Upper lobe of right lung (tissue), 1 donor: Measurements from ENCODE around the gene PCSK9. TPM values are rescaled to one million over a fixed set of nuclear protein-coding genes. Genes with fewer than 3 reads are reported as not detected.
A peak's percentile ranks its signal among the peaks of the same experiment; 100 is the strongest.

Experiments used
- ATAC-seq: fragments of 200-7000 bp; cut with Tn5 transposase; one replicate; pipeline ENCODE4 v1.9.1; 2020; ENCODE audit warnings: mild to moderate bottlenecking, moderate library complexity
- DNase-seq: peaks from one replicate; pipeline ENCODE4 v3.0.0-alpha.2; 2020
- H3K27ac ChIP-seq: fragments of 200-600 bp; one replicate; pipeline ENCODE4 v1.8.0; 2022
- H3K27me3 ChIP-seq: fragments of 200-600 bp; one replicate; pipeline ENCODE4 v1.8.0; 2022; ENCODE audit warnings: mild to moderate bottlenecking
- H3K36me3 ChIP-seq: fragments of 200-600 bp; one replicate; pipeline ENCODE4 v1.8.0; 2022
- H3K4me1 ChIP-seq: fragments of 200-600 bp; one replicate; pipeline ENCODE4 v1.8.0; 2022
- H3K4me3 ChIP-seq: fragments of 200-600 bp; one replicate; pipeline ENCODE4 v1.8.0; 2022; ENCODE audit warnings: mild to moderate bottlenecking
- H3K9me3 ChIP-seq: fragments of 200-600 bp; one replicate; pipeline ENCODE4 v1.8.0; 2022
- CTCF ChIP-seq: fragments of 200-600 bp; IDR thresholded peaks from one replicate; pipeline ENCODE4 v1.8.0; 2022; ENCODE audit warnings: antibody characterized with exemption
- intact Hi-C: fragments of 100-400 bp; cut with DNase I; formaldehyde crosslinking; loops from one replicate; pipeline ENCODE4 v1.11.0; 2022
- total RNA-seq: library from RNA; stranded (reverse); fragmentation: NEBNext Ultra II Directional; extraction: Animal tissue kit (Norgen Biotek cat#: 25700); gene quantifications from one replicate; pipeline ENCODE4 v1.2.1, GENCODE V29; 2021
- donor health status: DM: no; HTN: yes; CAD: no; lungs with severe emphysema.

The PCSK9 gene
- total RNA-seq, 1 donor from 2014 or later = 23.5 TPM

DNA sequence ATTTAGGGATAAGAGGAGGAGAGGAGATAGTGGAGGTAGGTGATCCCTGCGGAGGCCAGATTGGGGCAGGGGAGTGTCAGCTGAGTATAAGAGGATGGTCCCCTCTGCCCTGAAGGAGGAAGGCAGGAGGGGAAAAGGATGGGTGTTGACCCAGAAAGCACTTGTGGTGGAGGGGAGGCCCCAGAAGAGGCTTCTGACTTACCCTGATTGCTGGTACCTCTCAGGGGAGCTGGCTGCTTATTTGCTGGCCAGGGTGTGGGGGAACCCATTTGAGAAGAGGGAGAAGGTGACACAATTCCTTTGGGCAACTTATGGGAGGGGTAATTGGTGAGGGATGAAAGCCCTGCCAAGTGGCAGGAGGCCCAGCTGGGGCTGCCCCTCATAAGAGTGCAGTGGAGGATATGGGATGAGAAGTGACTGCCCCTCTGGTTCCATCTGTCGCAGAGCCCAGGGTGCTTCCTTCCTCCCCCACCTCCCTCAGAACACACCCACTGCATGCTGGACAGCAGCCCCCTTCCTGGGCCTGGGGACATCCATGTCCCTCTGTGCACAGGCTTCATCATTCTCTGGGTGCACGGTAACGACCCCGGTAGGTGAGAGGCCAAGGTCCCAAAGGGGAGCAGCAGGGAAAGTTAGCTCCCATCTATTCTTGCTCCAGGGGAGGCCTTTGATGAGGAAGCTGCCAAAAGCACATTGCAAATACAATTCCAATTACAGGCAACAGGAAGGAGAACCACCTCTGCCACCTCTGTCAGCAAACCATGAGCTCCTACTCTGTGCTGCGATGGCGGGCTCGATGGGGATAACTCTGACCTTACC lies 1.4 kb upstream of the PCSK9 start:
- peaks cover 46% of the 10 kb centered on the region for H3K27me3 ChIP-seq
- DNase-seq = no peak
- TF ChIP-seq CTCF = no peak
- no peaks in the 10 kb centered on the region for H3K4me1 ChIP-seq
- intact Hi-C loops = no loop called here
- no peaks in the 10 kb centered on the region for H3K9me3 ChIP-seq
- no peaks in the 10 kb centered on the region for H3K36me3 ChIP-seq
- H3K27ac ChIP-seq = no peak overlapping the region
- ATAC-seq = no peak
- H3K4me3 ChIP-seq = no peak overlapping the region

DNA sequence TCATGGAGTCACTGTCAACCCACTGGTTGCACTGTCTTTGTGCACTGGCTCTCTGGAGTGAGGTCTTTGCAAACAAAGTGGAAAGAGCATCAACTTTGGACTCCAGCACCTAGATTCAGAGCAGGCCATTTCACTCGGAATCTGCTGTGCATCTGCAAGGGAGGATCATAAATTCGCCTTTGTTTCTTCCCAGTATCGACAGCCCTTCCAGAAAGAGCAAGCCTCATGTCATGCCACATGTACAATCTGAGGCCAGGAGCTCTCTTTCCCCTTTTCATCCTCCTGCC lies 853 bp upstream of the PCSK9 start:
- intact Hi-C loops = no loop called here
- H3K27me3 ChIP-seq = peaks cover 44% of the 10 kb centered on the region
- no peak overlapping the region for H3K4me3 ChIP-seq
- no peaks in the 10 kb centered on the region for H3K9me3 ChIP-seq
- H3K27ac ChIP-seq = no peak overlapping the region
- no peak for DNase-seq
- no peak for TF ChIP-seq CTCF
- no peaks in the 10 kb centered on the region for H3K36me3 ChIP-seq
- no peaks in the 10 kb centered on the region for H3K4me1 ChIP-seq
- ATAC-seq = no peak

DNA sequence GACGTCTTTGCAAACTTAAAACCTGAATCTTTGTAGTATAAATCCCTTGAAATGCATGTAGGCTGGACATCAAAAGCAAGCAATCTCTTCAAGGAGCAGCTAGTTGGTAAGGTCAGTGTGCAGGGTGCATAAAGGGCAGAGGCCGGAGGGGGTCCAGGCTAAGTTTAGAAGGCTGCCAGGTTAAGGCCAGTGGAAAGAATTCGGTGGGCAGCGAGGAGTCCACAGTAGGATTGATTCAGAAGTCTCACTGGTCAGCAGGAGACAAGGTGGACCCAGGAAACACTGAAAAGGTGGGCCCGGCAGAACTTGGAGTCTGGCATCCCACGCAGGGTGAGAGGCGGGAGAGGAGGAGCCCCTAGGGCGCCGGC lies 390 bp upstream of the PCSK9 start:
- Histone ChIP-seq H3K27ac (no peak overlapping the region), H3K4me1 (no peaks in the 10 kb centered on the region), H3K36me3 (no peaks in the 10 kb centered on the region), H3K9me3 (no peaks in the 10 kb centered on the region), H3K27me3 (peaks cover 39% of the 10 kb centered on the region), H3K4me3 (peak overlapping the region; percentile 41)
- TF ChIP-seq CTCF = no peak
- no peak for ATAC-seq
- no peak for DNase-seq
- intact Hi-C loops = no loop called here

DNA sequence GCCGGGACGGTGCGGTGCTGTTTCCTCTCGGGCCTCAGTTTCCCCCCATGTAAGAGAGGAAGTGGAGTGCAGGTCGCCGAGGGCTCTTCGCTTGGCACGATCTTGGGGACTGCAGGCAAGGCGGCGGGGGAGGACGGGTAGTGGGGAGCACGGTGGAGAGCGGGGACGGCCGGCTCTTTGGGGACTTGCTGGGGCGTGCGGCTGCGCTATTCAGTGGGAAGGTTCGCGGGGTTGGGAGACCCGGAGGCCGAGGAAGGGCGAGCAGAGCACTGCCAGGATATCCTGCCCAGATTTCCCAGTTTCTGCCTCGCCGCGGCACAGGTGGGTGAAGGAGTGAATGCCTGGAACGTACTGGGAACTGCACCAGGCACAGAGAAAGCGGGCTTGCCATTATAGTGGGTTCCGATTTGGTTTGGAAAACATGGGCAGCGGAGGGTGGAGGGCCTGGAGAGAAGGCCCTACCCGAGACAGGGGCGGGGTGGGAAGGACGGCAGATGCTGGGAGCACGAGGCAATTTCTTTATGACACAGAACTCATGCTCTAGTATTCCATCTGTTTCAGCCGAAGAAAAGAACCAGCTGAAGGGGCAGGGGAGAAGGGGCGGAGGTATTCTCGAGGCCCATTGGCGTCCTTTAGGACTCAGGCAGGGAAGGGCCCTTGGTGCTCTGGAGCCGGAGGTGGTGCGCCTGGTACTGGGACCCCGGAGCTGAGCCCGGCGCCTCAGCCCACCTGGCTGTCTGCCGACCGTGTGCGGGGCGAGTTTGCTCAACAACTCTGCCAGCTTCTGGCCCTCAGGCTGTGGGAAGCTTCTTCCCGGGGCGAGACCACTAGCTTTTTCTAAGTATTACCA lies 960 bp downstream of the PCSK9 start:
- H3K27me3 ChIP-seq = peaks cover 31% of the 10 kb centered on the region

GRCh38 chr1:55040933-55041494 lies 1.7 kb downstream of the PCSK9 start:
- Histone ChIP-seq H3K4me3 (peak overlapping the region; percentile 41), H3K27ac (no peak overlapping the region), H3K27me3 (peaks cover 25% of the 10 kb centered on the region), H3K36me3 (no peaks in the 10 kb centered on the region), H3K9me3 (no peaks in the 10 kb centered on the region), H3K4me1 (no peaks in the 10 kb centered on the region)
- no peak for TF ChIP-seq CTCF
- no peak for DNase-seq
- intact Hi-C loops = no loop called here
- ATAC-seq = peak; percentile 29

More for the DNA sequence above, 960 bp downstream of the PCSK9 start:
- H3K36me3 ChIP-seq = no peaks in the 10 kb centered on the region
- no peak for TF ChIP-seq CTCF
- H3K4me3 ChIP-seq = peak overlapping the region; percentile 41
- H3K4me1 ChIP-seq = no peaks in the 10 kb centered on the region
- no peaks in the 10 kb centered on the region for H3K9me3 ChIP-seq
- ATAC-seq = peak; percentile 26
- H3K27ac ChIP-seq = no peak overlapping the region
- intact Hi-C loops = no loop called here
- DNase-seq = no peak
